ENCODE measurements around the gene CLASRP.

- TF ChIP-seq, protein P1, sequence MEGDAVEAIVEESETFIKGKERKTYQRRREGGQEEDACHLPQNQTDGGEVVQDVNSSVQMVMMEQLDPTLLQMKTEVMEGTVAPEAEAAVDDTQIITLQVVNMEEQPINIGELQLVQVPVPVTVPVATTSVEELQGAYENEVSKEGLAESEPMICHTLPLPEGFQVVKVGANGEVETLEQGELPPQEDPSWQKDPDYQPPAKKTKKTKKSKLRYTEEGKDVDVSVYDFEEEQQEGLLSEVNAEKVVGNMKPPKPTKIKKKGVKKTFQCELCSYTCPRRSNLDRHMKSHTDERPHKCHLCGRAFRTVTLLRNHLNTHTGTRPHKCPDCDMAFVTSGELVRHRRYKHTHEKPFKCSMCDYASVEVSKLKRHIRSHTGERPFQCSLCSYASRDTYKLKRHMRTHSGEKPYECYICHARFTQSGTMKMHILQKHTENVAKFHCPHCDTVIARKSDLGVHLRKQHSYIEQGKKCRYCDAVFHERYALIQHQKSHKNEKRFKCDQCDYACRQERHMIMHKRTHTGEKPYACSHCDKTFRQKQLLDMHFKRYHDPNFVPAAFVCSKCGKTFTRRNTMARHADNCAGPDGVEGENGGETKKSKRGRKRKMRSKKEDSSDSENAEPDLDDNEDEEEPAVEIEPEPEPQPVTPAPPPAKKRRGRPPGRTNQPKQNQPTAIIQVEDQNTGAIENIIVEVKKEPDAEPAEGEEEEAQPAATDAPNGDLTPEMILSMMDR (IDR thresholded peaks at IDR 0.05): no peak
- TF ChIP-seq POLR2AphosphoS5 (IDR thresholded peaks at IDR 0.05): no peak
Observed at GRCh38 chr19:45057444-45057843, 18.6 kb downstream of the CLASRP start.

All from breast epithelium (tissue), 3 donors.